A549 (cell line): ENCODE results near the gene GRID2IP. TPM values are rescaled to one million over a fixed set of nuclear protein-coding genes. Genes with fewer than 3 reads are reported as not detected.

ENCODE experiments used
- ATAC-seq, 2 experiments: fragments of 200-7000 bp in 1 of 2; fragments of >200 bp in 1 of 2; cut with Nextera tagmentation in 1 of 2; cut with Tn5 transposase in 1 of 2; 3 replicates each; pipeline versions ENCODE4 v1.8.0 to v1.9.1; 2018 to 2020; ENCODE audit warnings: mild to moderate bottlenecking in 1 of 2, moderate library complexity in 1 of 2
- CTCF ChIA-PET: fragments of 300-600 bp; sonication (Branson Sonifier 250); formaldehyde crosslinking; extraction: SDS; loops from one replicate; lab custom pipeline; 2021; ENCODE audit warnings: antibody characterized with exemption, inconsistent platforms; lab: Yijun Ruan, JAX
- POLR2A ChIA-PET: fragments of 350-600 bp; formaldehyde crosslinking; extraction: SDS; loops from one replicate; lab custom pipeline; 2021; ENCODE audit warnings: antibody characterized with exemption, inconsistent platforms; lab: Yijun Ruan, JAX
- DNase-seq, 2 experiments: peaks; one replicate each; pipeline versions ENCODE4 v3.0.0 to v3.0.0-alpha.2; 2011 to 2016; ENCODE audit warnings: low read depth in 1 of 2, low spot score in 1 of 2
- FAIRE-seq: peaks from 2 replicates; lab custom pipeline; 2011; peaks lifted over from hg19 to GRCh38; lab: Jason Lieb, UNC
- H3K27ac ChIP-seq, 2 experiments: fragments of >200 bp; sonication (Bioruptor Twin); formaldehyde crosslinking; 3 replicates each; pipeline ENCODE4 v1.5.1; 2016 to 2017
- H3K4me1 ChIP-seq: fragments of >200 bp; sonication (Bioruptor Twin); formaldehyde crosslinking; 3 replicates; pipeline ENCODE4 v1.6.1; 2016
- H3K4me2 ChIP-seq: fragments of >200 bp; sonication (Bioruptor Twin); formaldehyde crosslinking; 3 replicates; pipeline ENCODE4 v1.6.1; 2016
- H3K4me3 ChIP-seq: fragments of >200 bp; sonication (Bioruptor Twin); formaldehyde crosslinking; 3 replicates; pipeline ENCODE4 v1.5.1; 2016
- H3K9me3 ChIP-seq: fragments of >200 bp; sonication (Bioruptor Twin); formaldehyde crosslinking; 3 replicates; pipeline ENCODE4 v1.6.1; 2016
- CHD4 ChIP-seq: fragments of 200-600 bp; sonication (generic); IDR thresholded peaks from 2 replicates; pipeline ENCODE4 v1.6.1; 2016; ENCODE audit warnings: antibody characterized with exemption, mild to moderate bottlenecking, borderline replicate concordance
- EHF ChIP-seq: fragments of 250-450 bp; sonication (Bioruptor Pico); IDR thresholded peaks from 2 replicates; pipeline ENCODE4 v1.5.0; 2020; ENCODE audit warnings: mild to moderate bottlenecking
- ESRRA ChIP-seq: fragments of 150-350 bp; IDR thresholded peaks from 2 replicates; pipeline ENCODE4 v1.6.1; 2014; ENCODE audit warnings: mild to moderate bottlenecking, low read length, borderline replicate concordance
- HDAC2 ChIP-seq: fragments of 200-600 bp; sonication (generic); IDR thresholded peaks from 2 replicates; pipeline ENCODE4 v1.6.1; 2016
- JUNB ChIP-seq: fragments of >200 bp; sonication (Bioruptor Twin); formaldehyde crosslinking; IDR thresholded peaks from 2 replicates; pipeline ENCODE4 v1.6.1; 2016
- MYC ChIP-seq: IDR thresholded peaks from 2 replicates; pipeline ENCODE4 v1.6.1; 2012; ENCODE audit warnings: mild to moderate bottlenecking, inconsistent platforms, low read length, improper control_type of control experiment, borderline replicate concordance
- PBX3 ChIP-seq: IDR thresholded peaks from 2 replicates; pipeline ENCODE4 v1.6.1; 2012
- PHF8 ChIP-seq: fragments of 200-600 bp; sonication (generic); IDR thresholded peaks from 2 replicates; pipeline ENCODE4 v1.6.1; 2016; ENCODE audit warnings: low read depth, mild to moderate bottlenecking, antibody characterized with exemption, moderate library complexity, borderline replicate concordance
- POLR2A ChIP-seq: IDR thresholded peaks from 2 replicates; pipeline ENCODE4 v1.6.1; 2012; ENCODE audit warnings: mild to moderate bottlenecking, low read length
- RARB ChIP-seq: fragments of 250-450 bp; sonication (Bioruptor Pico); IDR thresholded peaks from 2 replicates; pipeline ENCODE4 v1.8.0; 2021; ENCODE audit warnings: mild to moderate bottlenecking, moderate library complexity
- RFX5 ChIP-seq: fragments of 450-650 bp; IDR thresholded peaks from 2 replicates; pipeline ENCODE4 v1.7.1; 2014; ENCODE audit warnings: antibody characterized with exemption, mild to moderate bottlenecking, moderate library complexity
- SREBF2 ChIP-seq: fragments of 450-650 bp; IDR thresholded peaks from 2 replicates; pipeline ENCODE4 v1.6.1; 2014; ENCODE audit warnings: mild to moderate bottlenecking, moderate library complexity
- WGBS: methylation state at CpG from one replicate; pipeline ENCODE4 v1.1.6; 2017; ENCODE audit errors: missing lambda C conversion rate; 5-methylcytosine and 5-hydroxymethylcytosine counted together
- polyA plus RNA-seq, 4 experiments: library from polyadenylated mRNA; depleted of rRNA in 3 of 4; stranded (reverse); fragments of >200 nt; fragmentation: RNase III in 1 of 4; extraction: RNeasy Plus Mini Kit Qiagen cat#74134 plus additional on column Dnase treatment in 1 of 4; gene quantifications; 2 replicates in 3 of 4; 3 replicates in 1 of 4; pipeline ENCODE4 v1.2.3, GENCODE V29; 2011 to 2017
- TF ChIP-seq, protein P1 (sequence below): IDR thresholded peaks from 2 replicates; pipeline ENCODE4 v1.6.1; 2012
- TF ChIP-seq, protein P2 (sequence below): fragments of 250-450 bp; sonication (Bioruptor Pico); IDR thresholded peaks from 2 replicates; pipeline ENCODE4 v1.5.0; 2020; ENCODE audit warnings: low read depth, mild to moderate bottlenecking, moderate library complexity
- TF ChIP-seq, protein P3 (sequence below): fragments of 200-600 bp; sonication (generic); IDR thresholded peaks from 2 replicates; pipeline ENCODE4 v1.6.1; 2016; ENCODE audit warnings: antibody characterized with exemption, mild to moderate bottlenecking, moderate library complexity
- TF ChIP-seq, protein P4 (sequence below): fragments of >200 bp; sonication (Bioruptor Twin); formaldehyde crosslinking; IDR thresholded peaks from 2 replicates; pipeline ENCODE4 v1.6.1; 2016
- TF ChIP-seq, protein P5 (sequence below): fragments of >200 bp; sonication (Bioruptor Twin); formaldehyde crosslinking; IDR thresholded peaks from 3 replicates; pipeline ENCODE4 v1.6.1; 2016

The GRID2IP gene
- polyA plus RNA-seq, 2 of the 4 experiments (the other 2 are of a cell fraction) = not detected

DNA sequence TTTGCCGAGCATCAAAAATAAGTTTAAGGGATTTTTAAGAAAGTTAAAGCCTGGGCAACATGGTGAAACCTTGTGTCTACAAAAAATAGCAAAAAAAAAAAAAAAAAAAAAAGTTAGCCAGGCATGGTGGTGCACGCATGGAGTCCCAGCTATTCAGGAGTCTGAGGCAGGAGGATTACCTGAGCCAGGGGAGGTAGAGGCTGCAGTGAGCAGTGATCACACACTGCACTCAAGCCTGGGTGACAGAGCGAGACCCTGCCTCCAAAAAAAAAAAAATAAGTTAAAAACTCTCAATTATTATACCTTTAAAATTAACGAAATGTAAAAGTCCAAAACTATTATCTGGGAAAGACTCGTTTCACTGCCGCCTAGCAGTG lies 68.5 kb downstream of the GRID2IP start:
- H3K4me3 ChIP-seq = peak overlapping the region; percentile 92
- DNase-seq = no peak
- TF ChIP-seq RARB (CRISPR knock-in tag) = no peak
- no peak for TF ChIP-seq EHF (CRISPR knock-in tag)
- no peak for TF ChIP-seq RFX5
- TF ChIP-seq, protein P1, sequence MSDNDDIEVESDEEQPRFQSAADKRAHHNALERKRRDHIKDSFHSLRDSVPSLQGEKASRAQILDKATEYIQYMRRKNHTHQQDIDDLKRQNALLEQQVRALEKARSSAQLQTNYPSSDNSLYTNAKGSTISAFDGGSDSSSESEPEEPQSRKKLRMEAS = no peak
- TF ChIP-seq, protein P2, sequence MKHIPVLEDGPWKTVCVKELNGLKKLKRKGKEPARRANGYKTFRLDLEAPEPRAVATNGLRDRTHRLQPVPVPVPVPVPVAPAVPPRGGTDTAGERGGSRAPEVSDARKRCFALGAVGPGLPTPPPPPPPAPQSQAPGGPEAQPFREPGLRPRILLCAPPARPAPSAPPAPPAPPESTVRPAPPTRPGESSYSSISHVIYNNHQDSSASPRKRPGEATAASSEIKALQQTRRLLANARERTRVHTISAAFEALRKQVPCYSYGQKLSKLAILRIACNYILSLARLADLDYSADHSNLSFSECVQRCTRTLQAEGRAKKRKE (CRISPR knock-in tag) = no peak
- no peak for TF ChIP-seq MYC
- no peak for TF ChIP-seq CHD4
- TF ChIP-seq, protein P3, sequence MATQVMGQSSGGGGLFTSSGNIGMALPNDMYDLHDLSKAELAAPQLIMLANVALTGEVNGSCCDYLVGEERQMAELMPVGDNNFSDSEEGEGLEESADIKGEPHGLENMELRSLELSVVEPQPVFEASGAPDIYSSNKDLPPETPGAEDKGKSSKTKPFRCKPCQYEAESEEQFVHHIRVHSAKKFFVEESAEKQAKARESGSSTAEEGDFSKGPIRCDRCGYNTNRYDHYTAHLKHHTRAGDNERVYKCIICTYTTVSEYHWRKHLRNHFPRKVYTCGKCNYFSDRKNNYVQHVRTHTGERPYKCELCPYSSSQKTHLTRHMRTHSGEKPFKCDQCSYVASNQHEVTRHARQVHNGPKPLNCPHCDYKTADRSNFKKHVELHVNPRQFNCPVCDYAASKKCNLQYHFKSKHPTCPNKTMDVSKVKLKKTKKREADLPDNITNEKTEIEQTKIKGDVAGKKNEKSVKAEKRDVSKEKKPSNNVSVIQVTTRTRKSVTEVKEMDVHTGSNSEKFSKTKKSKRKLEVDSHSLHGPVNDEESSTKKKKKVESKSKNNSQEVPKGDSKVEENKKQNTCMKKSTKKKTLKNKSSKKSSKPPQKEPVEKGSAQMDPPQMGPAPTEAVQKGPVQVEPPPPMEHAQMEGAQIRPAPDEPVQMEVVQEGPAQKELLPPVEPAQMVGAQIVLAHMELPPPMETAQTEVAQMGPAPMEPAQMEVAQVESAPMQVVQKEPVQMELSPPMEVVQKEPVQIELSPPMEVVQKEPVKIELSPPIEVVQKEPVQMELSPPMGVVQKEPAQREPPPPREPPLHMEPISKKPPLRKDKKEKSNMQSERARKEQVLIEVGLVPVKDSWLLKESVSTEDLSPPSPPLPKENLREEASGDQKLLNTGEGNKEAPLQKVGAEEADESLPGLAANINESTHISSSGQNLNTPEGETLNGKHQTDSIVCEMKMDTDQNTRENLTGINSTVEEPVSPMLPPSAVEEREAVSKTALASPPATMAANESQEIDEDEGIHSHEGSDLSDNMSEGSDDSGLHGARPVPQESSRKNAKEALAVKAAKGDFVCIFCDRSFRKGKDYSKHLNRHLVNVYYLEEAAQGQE = no peak
- TF ChIP-seq HDAC2 = no peak
- H3K9me3 ChIP-seq = no peaks in the 10 kb centered on the region
- H3K27ac ChIP-seq = peak overlapping the region; percentile 95 to 98
- WGBS = 19% methylated on average over 6 of the region's 6 CpGs
- H3K4me2 ChIP-seq = peak overlapping the region; percentile 89
- peaks cover 22% of the 10 kb centered on the region for H3K4me1 ChIP-seq
- CTCF ChIA-PET = no interaction called here
- POLR2A ChIA-PET = interaction anchor here (0.5 to 0.7 kb wide), 3 partner anchors 10 to 18 kb away, joined by 3 read pairs; no protein-coding TSS in a partner anchor
- peak in 1 of 2 experiments; percentile 8; a peak in 3 of 6 replicates for ATAC-seq
- FAIRE-seq = no peak

DNA sequence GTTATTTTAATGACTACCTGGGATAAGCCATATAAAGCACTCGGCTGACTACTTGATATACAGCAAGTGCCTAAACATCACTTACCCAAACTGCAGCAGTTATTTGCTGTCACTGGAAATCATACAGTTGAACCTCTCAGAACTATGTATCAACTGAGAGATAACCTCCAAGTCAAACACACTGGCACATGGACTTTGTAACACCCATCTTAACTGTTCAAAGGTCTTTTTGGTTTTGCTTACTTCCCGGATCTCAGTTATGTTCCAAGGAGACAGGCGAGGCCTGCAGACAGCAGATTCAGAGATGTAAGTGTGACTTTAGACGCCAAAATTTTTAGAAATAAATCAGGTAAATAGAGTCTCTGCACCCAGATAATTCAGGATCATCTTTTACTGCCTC lies 69.0 kb downstream of the GRID2IP start:
- POLR2A ChIA-PET = interaction anchor here (0.5 to 0.7 kb wide), 3 partner anchors 11 to 18 kb away, joined by 3 read pairs; no protein-coding TSS in a partner anchor
- CTCF ChIA-PET = no interaction called here
- FAIRE-seq = no peak

More for the DNA sequence above, 69.0 kb downstream of the GRID2IP start:
- peaks cover 24% of the 10 kb centered on the region for H3K4me1 ChIP-seq
- peak overlapping the region; percentile 89 for H3K4me2 ChIP-seq
- H3K9me3 ChIP-seq = no peaks in the 10 kb centered on the region
- H3K27ac ChIP-seq = peak overlapping the region in 1 of 2 experiments; percentile 98; a peak in 4 of 6 replicates
- WGBS = 49% methylated on average over 4 of the region's 4 CpGs
- peak overlapping the region; percentile 92 for H3K4me3 ChIP-seq
- ATAC-seq (no peak), DNase-seq (no peak)
- TF ChIP-seq, protein P4, sequence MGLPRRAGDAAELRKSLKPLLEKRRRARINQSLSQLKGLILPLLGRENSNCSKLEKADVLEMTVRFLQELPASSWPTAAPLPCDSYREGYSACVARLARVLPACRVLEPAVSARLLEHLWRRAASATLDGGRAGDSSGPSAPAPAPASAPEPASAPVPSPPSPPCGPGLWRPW = no peak
- no peak for TF ChIP-seq ESRRA
- no peak for TF ChIP-seq PBX3
- no peak for TF ChIP-seq POLR2A
- TF ChIP-seq PHF8 = no peak
- TF ChIP-seq, protein P2 (CRISPR knock-in tag) = no peak
- no peak for TF ChIP-seq RFX5
- TF ChIP-seq, protein P5, sequence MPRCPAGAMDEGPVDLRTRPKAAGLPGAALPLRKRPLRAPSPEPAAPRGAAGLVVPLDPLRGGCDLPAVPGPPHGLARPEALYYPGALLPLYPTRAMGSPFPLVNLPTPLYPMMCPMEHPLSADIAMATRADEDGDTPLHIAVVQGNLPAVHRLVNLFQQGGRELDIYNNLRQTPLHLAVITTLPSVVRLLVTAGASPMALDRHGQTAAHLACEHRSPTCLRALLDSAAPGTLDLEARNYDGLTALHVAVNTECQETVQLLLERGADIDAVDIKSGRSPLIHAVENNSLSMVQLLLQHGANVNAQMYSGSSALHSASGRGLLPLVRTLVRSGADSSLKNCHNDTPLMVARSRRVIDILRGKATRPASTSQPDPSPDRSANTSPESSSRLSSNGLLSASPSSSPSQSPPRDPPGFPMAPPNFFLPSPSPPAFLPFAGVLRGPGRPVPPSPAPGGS = no peak
- no peak for TF ChIP-seq SREBF2
- TF ChIP-seq JUNB = no peak
